CD4-positive, alpha-beta T cell treated with Interleukin-15 for 4 hours (primary cell): ENCODE results near the gene TIAM2.

ENCODE experiments used
- DNase-seq: peaks from one replicate; pipeline ENCODE4 v3.0.0-alpha.2; 2020; ENCODE audit warnings: low spot score

TIAM2 gene

GRCh38 chr6:155297669-155298068 lies 302.6 kb downstream of the TIAM2 start:
- DNase-seq: no peak

- no peak for DNase-seq
These were observed 306.8 kb downstream of the TIAM2 start for GRCh38 chr6:155301867-155302266.

GRCh38 chr6:155303361-155303870 lies 308.3 kb downstream of the TIAM2 start:
- DNase-seq: no peak

GRCh38 chr6:155306958-155307357 lies 311.8 kb downstream of the TIAM2 start:
- no peak for DNase-seq
